ENCODE measurements around the gene CDC25C. TPM values are rescaled to one million over a fixed set of nuclear protein-coding genes. Genes with fewer than 3 reads are reported as not detected.

CDC25C gene
- total RNA-seq, 1 donor from 2014 or later = not detected

GRCh38 chr5:138346889-138347288 lies 15.3 kb upstream of the CDC25C start:
- no peak for DNase-seq (ENCODE audit: low spot score in 2 of 2)
- H3K27me3 ChIP-seq = no peaks in the 10 kb centered on the region
- no peak overlapping the region for H3K4me3 ChIP-seq
- TF ChIP-seq, protein P1, sequence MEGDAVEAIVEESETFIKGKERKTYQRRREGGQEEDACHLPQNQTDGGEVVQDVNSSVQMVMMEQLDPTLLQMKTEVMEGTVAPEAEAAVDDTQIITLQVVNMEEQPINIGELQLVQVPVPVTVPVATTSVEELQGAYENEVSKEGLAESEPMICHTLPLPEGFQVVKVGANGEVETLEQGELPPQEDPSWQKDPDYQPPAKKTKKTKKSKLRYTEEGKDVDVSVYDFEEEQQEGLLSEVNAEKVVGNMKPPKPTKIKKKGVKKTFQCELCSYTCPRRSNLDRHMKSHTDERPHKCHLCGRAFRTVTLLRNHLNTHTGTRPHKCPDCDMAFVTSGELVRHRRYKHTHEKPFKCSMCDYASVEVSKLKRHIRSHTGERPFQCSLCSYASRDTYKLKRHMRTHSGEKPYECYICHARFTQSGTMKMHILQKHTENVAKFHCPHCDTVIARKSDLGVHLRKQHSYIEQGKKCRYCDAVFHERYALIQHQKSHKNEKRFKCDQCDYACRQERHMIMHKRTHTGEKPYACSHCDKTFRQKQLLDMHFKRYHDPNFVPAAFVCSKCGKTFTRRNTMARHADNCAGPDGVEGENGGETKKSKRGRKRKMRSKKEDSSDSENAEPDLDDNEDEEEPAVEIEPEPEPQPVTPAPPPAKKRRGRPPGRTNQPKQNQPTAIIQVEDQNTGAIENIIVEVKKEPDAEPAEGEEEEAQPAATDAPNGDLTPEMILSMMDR (IDR thresholded peaks at IDR 0.05) = no peak
- H3K4me1 ChIP-seq = peaks cover 0 to 15% of the 10 kb centered on the region in 2 donors
- no peaks in the 10 kb centered on the region for H3K9me3 ChIP-seq
- H3K27ac ChIP-seq = no peak overlapping the region
- H3K36me3 ChIP-seq = peaks cover 47 to 63% of the 10 kb centered on the region in 2 donors
- intact Hi-C loops (cut with DNase I) = no loop called here

- intact Hi-C loops (cut with DNase I) = no loop called here
- no peaks in the 10 kb centered on the region for H3K9me3 ChIP-seq
- H3K36me3 ChIP-seq = peaks cover 47 to 68% of the 10 kb centered on the region in 2 donors
- H3K27me3 ChIP-seq = no peaks in the 10 kb centered on the region
- no peak overlapping the region for H3K27ac ChIP-seq
- peaks cover 0 to 8% of the 10 kb centered on the region in 2 donors for H3K4me1 ChIP-seq
- DNase-seq (ENCODE audit: low spot score in 2 of 2) = no peak
- TF ChIP-seq, protein P1 (IDR thresholded peaks at IDR 0.05) = no peak
- H3K4me3 ChIP-seq = no peak overlapping the region
These were observed 13.5 kb upstream of the CDC25C start for GRCh38 chr5:138344887-138345622.

DNA sequence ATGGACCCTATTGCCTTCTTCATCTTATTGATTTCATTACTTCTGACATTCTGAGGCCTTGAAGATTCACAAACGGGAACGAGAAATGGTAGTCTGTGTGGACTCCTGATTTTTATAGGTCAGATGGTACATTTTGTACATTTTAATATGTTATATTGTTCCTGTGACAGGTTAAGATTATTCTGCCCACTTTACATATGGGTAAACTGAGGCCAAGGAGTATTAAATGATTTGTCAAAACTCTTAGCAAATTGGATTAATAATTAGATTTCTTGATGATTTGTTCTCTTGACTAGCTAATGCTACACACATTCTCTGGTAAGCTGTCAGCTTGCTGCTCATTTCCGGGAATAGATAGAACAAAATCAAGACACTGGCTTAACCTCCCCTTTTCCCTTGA lies 8.4 kb upstream of the CDC25C start:
- Histone ChIP-seq H3K4me3 (peak overlapping the region in 1 of 2 donors; percentile 93), H3K36me3 (peaks cover 17 to 29% of the 10 kb centered on the region in 2 donors), H3K4me1 (peaks cover 0 to 8% of the 10 kb centered on the region in 2 donors), H3K9me3 (no peaks in the 10 kb centered on the region), H3K27me3 (no peaks in the 10 kb centered on the region), H3K27ac (peak overlapping the region in 1 of 2 donors; percentile 94)
- intact Hi-C loops (cut with DNase I) = no loop called here
- TF ChIP-seq, protein P1 (IDR thresholded peaks at IDR 0.05) = no peak
- no peak for DNase-seq (ENCODE audit: low spot score in 2 of 2)

- TF ChIP-seq, protein P1 (IDR thresholded peaks at IDR 0.05) = no peak
- Histone ChIP-seq H3K4me1 (peaks cover 0 to 8% of the 10 kb centered on the region in 2 donors), H3K4me3 (peak overlapping the region; percentile 87 to 93), H3K9me3 (no peaks in the 10 kb centered on the region), H3K27me3 (no peaks in the 10 kb centered on the region), H3K36me3 (peaks cover 13 to 24% of the 10 kb centered on the region in 2 donors), H3K27ac (peak overlapping the region; percentile 94 to 95)
- intact Hi-C loops (cut with DNase I) = loop anchor here (5.0 to 10.0 kb wide), 2 partner anchors 127 to 715 kb away; partner anchors contain the start of gene CDC23
- DNase-seq (ENCODE audit: low spot score in 2 of 2) = no peak
These were observed 7.9 kb upstream of the CDC25C start for GRCh38 chr5:138339464-138339863.

DNA sequence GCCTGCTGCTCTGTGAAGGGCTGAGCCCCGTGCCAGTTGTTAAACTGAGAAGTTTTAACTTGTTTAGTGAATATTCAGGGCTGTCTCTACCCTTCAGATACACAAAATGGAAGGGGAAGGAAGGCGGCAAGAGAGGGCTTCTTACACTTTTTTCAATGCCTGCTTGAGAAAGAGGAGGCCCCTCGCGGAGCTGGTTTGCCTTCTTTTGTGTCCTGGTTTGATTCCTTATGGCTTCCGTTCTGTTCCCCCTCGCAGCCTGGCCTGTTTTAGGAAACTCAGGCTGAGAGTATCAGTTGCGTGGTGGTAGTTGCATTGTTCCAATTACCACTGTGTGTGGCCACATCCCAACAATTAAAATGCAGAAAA lies 7.5 kb upstream of the CDC25C start:
- Histone ChIP-seq H3K27ac (peak overlapping the region; percentile 94 to 95), H3K9me3 (no peaks in the 10 kb centered on the region), H3K4me3 (peak overlapping the region; percentile 87 to 93), H3K27me3 (no peaks in the 10 kb centered on the region), H3K4me1 (peaks cover 0 to 8% of the 10 kb centered on the region in 2 donors), H3K36me3 (peaks cover 13 to 21% of the 10 kb centered on the region in 2 donors)
- no peak for DNase-seq (ENCODE audit: low spot score in 2 of 2)
- TF ChIP-seq, protein P1 (IDR thresholded peaks at IDR 0.05) = no peak
- intact Hi-C loops (cut with DNase I) = loop anchor here (5.0 to 10.0 kb wide), 2 partner anchors 127 to 714 kb away; partner anchors contain the start of gene CDC23
